ENCODE results near the gene ADCY5.

DNA sequence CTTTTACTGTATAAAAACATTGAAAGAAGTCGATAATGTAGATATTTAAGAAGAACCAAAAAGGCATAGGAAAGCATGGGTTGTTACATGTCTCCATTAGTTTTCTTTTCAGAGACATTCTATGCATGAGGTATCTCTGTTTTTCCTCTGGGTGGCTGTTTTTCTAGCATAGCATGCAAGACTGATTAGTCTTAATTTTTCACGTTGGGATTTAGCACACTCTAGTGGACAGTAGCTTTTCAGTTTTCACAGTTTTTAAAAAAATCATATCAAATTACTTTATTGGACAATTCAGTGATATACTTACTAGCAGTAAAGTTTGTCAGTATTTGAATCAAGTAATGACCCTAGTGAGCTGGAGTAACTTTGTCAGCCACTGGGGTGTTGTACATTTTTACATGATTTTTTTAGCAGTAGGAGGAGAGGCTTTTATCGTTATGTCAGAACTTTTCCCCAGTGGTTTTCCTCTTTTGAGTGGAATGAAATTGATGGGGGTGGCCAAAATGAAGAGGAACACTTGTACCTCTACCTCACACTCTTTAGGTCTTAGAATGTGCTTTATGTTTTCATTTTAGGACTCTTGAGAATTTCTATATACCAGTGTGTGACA, 190.0 kb downstream of the ADCY5 start:
- TF ChIP-seq, protein P1, sequence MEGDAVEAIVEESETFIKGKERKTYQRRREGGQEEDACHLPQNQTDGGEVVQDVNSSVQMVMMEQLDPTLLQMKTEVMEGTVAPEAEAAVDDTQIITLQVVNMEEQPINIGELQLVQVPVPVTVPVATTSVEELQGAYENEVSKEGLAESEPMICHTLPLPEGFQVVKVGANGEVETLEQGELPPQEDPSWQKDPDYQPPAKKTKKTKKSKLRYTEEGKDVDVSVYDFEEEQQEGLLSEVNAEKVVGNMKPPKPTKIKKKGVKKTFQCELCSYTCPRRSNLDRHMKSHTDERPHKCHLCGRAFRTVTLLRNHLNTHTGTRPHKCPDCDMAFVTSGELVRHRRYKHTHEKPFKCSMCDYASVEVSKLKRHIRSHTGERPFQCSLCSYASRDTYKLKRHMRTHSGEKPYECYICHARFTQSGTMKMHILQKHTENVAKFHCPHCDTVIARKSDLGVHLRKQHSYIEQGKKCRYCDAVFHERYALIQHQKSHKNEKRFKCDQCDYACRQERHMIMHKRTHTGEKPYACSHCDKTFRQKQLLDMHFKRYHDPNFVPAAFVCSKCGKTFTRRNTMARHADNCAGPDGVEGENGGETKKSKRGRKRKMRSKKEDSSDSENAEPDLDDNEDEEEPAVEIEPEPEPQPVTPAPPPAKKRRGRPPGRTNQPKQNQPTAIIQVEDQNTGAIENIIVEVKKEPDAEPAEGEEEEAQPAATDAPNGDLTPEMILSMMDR (IDR thresholded peaks at IDR 0.05): peak in 5 of 6 experiments; percentile 36 to 70 (median 67)
- TF ChIP-seq POLR2A (IDR thresholded peaks at IDR 0.05): no peak

Data from Peyer's patch (tissue), 4 donors.